ENCODE data around the gene TXLNB.
"Not testable (repeated sequence)": the region's sequence is repeated elsewhere in the genome, so short reads cannot be mapped to it uniquely, and the experiment has no call there.

TXLNB gene

GRCh38 chr6:139265512-139266190 lies 26.1 kb downstream of the TXLNB start:
- no peak for DNase-seq

- no peak for DNase-seq
Observed at GRCh38 chr6:139262519-139263300, 29.1 kb downstream of the TXLNB start.

GRCh38 chr6:139257821-139258398 lies 33.9 kb downstream of the TXLNB start:
- DNase-seq = no peak

GRCh38 chr6:139257291-139257690 lies 34.5 kb downstream of the TXLNB start:
- no peak for DNase-seq

- DNase-seq = peak; percentile 94
Observed at GRCh38 chr6:139256087-139256486, 35.7 kb downstream of the TXLNB start.

- no peak for DNase-seq
Observed at GRCh38 chr6:139254196-139254595, 37.6 kb downstream of the TXLNB start.

- DNase-seq = no peak
Observed at GRCh38 chr6:139253656-139254055, 38.1 kb downstream of the TXLNB start.

GRCh38 chr6:139251691-139252390 lies 40.0 kb downstream of the TXLNB start:
- no peak for DNase-seq

GRCh38 chr6:139251045-139251690 lies 40.6 kb downstream of the TXLNB start:
- no peak for DNase-seq

- DNase-seq = peak; percentile 56
Observed at GRCh38 chr6:139250296-139251044, 41.3 kb downstream of the TXLNB start.

GRCh38 chr6:139249395-139249794 lies 42.4 kb downstream of the TXLNB start:
- no peak for DNase-seq

- no peak for DNase-seq
Observed at GRCh38 chr6:139248911-139249310, 42.9 kb downstream of the TXLNB start.

- no peak for DNase-seq
Observed at GRCh38 chr6:139247618-139248017, 44.2 kb downstream of the TXLNB start.

GRCh38 chr6:139243536-139243935 lies 48.3 kb downstream of the TXLNB start:
- peak; percentile 74 for DNase-seq

- DNase-seq = peak; percentile 53
Observed at GRCh38 chr6:139242457-139243240, 49.1 kb downstream of the TXLNB start.

- peak; percentile 95 for DNase-seq
Observed at GRCh38 chr6:139240161-139241010, 51.4 kb downstream of the TXLNB start.

GRCh38 chr6:139239064-139239463 lies 52.7 kb downstream of the TXLNB start:
- DNase-seq = no peak

GRCh38 chr6:139236105-139236504 lies 55.7 kb downstream of the TXLNB start:
- no peak for DNase-seq

GRCh38 chr6:139235661-139236060 lies 56.1 kb downstream of the TXLNB start:
- no peak for DNase-seq

- not testable (repeated sequence) for DNase-seq
Observed at GRCh38 chr6:139234193-139234592, 57.6 kb downstream of the TXLNB start.

Data from fibroblast of upper back skin (primary cell).